ENCODE results near the gene RNF19B.

The RNF19B gene

DNA sequence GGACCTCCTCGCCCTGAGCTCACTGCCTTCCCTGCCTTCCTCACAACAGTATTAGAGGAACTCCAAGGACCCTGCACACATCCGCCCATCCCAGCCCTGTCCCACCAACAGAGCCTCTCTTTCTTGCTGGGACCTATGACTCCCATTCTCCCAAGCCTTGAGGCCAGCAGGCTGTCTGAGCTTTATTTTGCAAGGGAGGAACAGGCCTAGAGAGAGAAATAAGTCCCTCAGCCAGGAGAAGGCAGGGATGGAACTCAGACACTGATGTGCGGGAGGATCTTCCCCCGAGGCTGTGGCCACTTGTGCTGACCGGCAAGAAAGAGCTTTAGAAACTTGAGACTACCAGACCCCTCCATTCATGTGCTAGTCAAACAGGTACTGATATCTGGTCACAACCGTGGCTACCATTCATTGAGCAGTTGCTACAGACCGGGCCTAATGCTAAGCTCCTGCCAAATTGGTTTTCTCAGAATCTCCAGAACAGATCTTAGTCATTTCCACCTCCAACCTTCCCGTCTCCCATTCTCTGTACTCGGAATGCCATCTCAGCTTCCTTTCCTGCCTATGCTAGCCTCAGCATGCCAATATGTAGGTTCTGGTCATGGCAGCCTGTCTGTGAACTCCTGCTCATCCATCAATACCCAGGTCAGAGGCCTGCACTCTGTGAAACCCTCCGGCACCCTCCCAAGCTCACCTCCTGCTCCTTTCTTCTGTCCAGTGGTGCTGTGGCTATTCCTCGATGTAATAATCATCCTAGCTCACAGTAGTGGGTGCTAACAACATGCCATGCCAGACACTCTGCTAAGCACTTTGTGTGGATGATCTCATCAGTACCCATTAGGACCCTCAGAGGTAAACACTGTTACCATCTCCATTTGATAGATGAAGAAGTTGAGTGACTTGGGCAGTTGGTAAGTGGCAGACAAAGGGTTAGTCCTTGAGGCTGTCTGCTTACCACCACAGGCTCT lies 67.2 kb downstream of the RNF19B start:
- H2AFZ ChIP-seq (ENCODE audit: low read depth, low read length): no peak overlapping the region
- 86% methylated on average over 11 of the region's 11 CpGs for WGBS

GRCh38 chr1:32896451-32896850 lies 68.2 kb downstream of the RNF19B start:
- Histone ChIP-seq H3K9ac (ENCODE audit: low read length) (no peak overlapping the region), H3K4me1 (ENCODE audit: control insufficient read depth, insufficient read depth, low read depth, low read length) (peaks cover 22% of the 10 kb centered on the region), H3K4ac (ENCODE audit: low read depth in 1 of 2, low read length in 2 of 2) (no peak overlapping the region), H4K8ac (ENCODE audit: low read length) (no peak overlapping the region), H2AFZ (ENCODE audit: low read depth, low read length) (no peak overlapping the region), H2BK15ac (ENCODE audit: low read depth, poor library complexity, severe bottlenecking) (no peak overlapping the region), H3K36me3 (ENCODE audit: control insufficient read depth in 1 of 2, insufficient read depth in 2 of 2, low read depth in 1 of 2, low read length in 2 of 2) (peaks cover 0 to 3% of the 10 kb centered on the region in 2 experiments), H2BK12ac (ENCODE audit: low read length in 2 of 2) (no peak overlapping the region), H2BK120ac (ENCODE audit: low read depth, low read length) (no peak overlapping the region), H2AK5ac (ENCODE audit: low read length, severe bottlenecking) (no peak overlapping the region), H3K4me2 (ENCODE audit: low read length, poor library complexity, severe bottlenecking) (no peak overlapping the region), H3K79me1 (replicated peaks; ENCODE audit: low read length, poor library complexity, severe bottlenecking) (no peaks in the 10 kb centered on the region), H2BK5ac (ENCODE audit: low read depth, low read length, poor library complexity, severe bottlenecking) (no peak overlapping the region), H3K23ac (ENCODE audit: low read length in 2 of 2) (no peak overlapping the region), H3K14ac (ENCODE audit: low read length in 2 of 2) (no peak overlapping the region), H3K18ac (ENCODE audit: low read depth in 1 of 2, low read length in 2 of 2) (no peak overlapping the region), H3K27me3 (ENCODE audit: control insufficient read depth in 1 of 2, insufficient read depth in 1 of 2, low read length in 2 of 2) (peaks cover 13 to 26% of the 10 kb centered on the region in 2 experiments), H3K9me3 (ENCODE audit: control insufficient read depth, low read length) (no peaks in the 10 kb centered on the region), H4K91ac (ENCODE audit: low read length) (no peak overlapping the region), H3K4me3 (ENCODE audit: insufficient read depth in 1 of 2, low read depth in 1 of 2, low read length in 2 of 2) (no peak overlapping the region), H3K27ac (ENCODE audit: low read length, poor library complexity, severe bottlenecking) (no peak overlapping the region)
- WGBS: 81% methylated on average over 5 of the region's 5 CpGs
- no peak for DNase-seq

More for the DNA sequence above, 67.2 kb downstream of the RNF19B start:
- Histone ChIP-seq H3K4me2 (ENCODE audit: low read length, poor library complexity, severe bottlenecking) (no peak overlapping the region), H2BK12ac (ENCODE audit: low read length in 2 of 2) (no peak overlapping the region), H3K9ac (ENCODE audit: low read length) (no peak overlapping the region), H4K8ac (ENCODE audit: low read length) (no peak overlapping the region), H3K18ac (ENCODE audit: low read depth in 1 of 2, low read length in 2 of 2) (no peak overlapping the region), H3K4ac (ENCODE audit: low read depth in 1 of 2, low read length in 2 of 2) (no peak overlapping the region), H3K14ac (ENCODE audit: low read length in 2 of 2) (no peak overlapping the region), H3K27me3 (ENCODE audit: control insufficient read depth in 1 of 2, insufficient read depth in 1 of 2, low read length in 2 of 2) (peaks cover 5 to 20% of the 10 kb centered on the region in 2 experiments), H3K4me1 (ENCODE audit: control insufficient read depth, insufficient read depth, low read depth, low read length) (peaks cover 24% of the 10 kb centered on the region), H2BK15ac (ENCODE audit: low read depth, poor library complexity, severe bottlenecking) (no peak overlapping the region), H3K36me3 (ENCODE audit: control insufficient read depth in 1 of 2, insufficient read depth in 2 of 2, low read depth in 1 of 2, low read length in 2 of 2) (peaks cover 0 to 3% of the 10 kb centered on the region in 2 experiments), H3K79me1 (replicated peaks; ENCODE audit: low read length, poor library complexity, severe bottlenecking) (no peaks in the 10 kb centered on the region), H2BK5ac (ENCODE audit: low read depth, low read length, poor library complexity, severe bottlenecking) (no peak overlapping the region), H2AK5ac (ENCODE audit: low read length, severe bottlenecking) (no peak overlapping the region), H3K9me3 (ENCODE audit: control insufficient read depth, low read length) (no peaks in the 10 kb centered on the region), H4K91ac (ENCODE audit: low read length) (no peak overlapping the region), H2BK120ac (ENCODE audit: low read depth, low read length) (no peak overlapping the region), H3K27ac (ENCODE audit: low read length, poor library complexity, severe bottlenecking) (no peak overlapping the region), H3K4me3 (ENCODE audit: insufficient read depth in 1 of 2, low read depth in 1 of 2, low read length in 2 of 2) (no peak overlapping the region), H3K23ac (ENCODE audit: low read length in 2 of 2) (no peak overlapping the region)
- no peak for DNase-seq

DNA sequence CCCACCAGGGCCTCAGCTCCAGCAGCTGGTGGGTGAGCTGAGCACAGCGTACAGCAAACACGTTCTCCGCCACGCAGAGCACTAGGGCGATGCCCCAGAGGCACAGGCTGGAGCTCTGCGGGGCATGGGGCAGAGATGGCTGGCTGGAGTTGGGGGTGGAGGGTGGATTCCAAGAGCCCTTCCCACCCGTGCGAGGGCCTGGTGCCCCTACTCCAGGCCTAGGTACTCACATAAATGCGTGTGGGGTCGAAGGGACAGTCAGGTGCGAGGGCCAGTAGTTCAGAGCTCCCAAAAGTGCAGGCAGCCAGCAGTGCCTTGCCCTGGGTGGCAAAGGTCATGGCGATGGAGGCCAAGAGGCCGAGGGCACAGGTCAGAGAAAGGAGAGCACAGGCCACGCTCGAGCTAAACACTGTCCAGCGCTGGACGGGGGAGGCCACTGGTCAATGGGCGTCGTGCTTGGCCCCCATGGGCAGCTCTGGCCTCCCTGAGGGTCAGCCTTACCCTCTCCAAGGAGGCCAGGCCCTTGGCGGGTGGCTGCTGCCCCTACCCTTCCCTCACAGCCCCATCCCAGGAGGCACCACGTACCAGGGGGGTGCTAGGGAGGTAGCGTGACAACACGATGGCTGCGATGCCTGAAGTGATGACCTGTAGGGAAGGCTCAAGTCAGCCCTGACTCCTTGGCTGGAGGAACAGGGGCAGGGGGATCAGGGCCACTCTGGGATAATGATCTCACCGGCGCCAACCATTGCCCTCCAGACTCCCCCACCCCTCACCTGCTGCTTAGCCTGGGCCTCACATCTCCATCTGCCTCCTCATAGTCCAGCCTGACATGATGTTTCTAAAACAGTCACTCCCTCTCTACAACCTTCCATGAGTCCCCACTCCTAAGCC lies 69.0 kb downstream of the RNF19B start:
- Histone ChIP-seq H3K79me1 (replicated peaks; ENCODE audit: low read length, poor library complexity, severe bottlenecking) (no peaks in the 10 kb centered on the region), H3K23ac (ENCODE audit: low read length in 2 of 2) (no peak overlapping the region), H3K27ac (ENCODE audit: low read length, poor library complexity, severe bottlenecking) (no peak overlapping the region), H2BK5ac (ENCODE audit: low read depth, low read length, poor library complexity, severe bottlenecking) (no peak overlapping the region), H2AK5ac (ENCODE audit: low read length, severe bottlenecking) (no peak overlapping the region), H3K36me3 (ENCODE audit: control insufficient read depth in 1 of 2, insufficient read depth in 2 of 2, low read depth in 1 of 2, low read length in 2 of 2) (peaks cover 0 to 3% of the 10 kb centered on the region in 2 experiments), H2BK120ac (ENCODE audit: low read depth, low read length) (no peak overlapping the region), H3K4me1 (ENCODE audit: control insufficient read depth, insufficient read depth, low read depth, low read length) (peaks cover 17% of the 10 kb centered on the region), H3K9me3 (ENCODE audit: control insufficient read depth, low read length) (no peaks in the 10 kb centered on the region), H4K8ac (ENCODE audit: low read length) (no peak overlapping the region), H3K4me3 (ENCODE audit: insufficient read depth in 1 of 2, low read depth in 1 of 2, low read length in 2 of 2) (no peak overlapping the region), H3K27me3 (ENCODE audit: control insufficient read depth in 1 of 2, insufficient read depth in 1 of 2, low read length in 2 of 2) (peaks cover 22 to 32% of the 10 kb centered on the region in 2 experiments), H3K4me2 (ENCODE audit: low read length, poor library complexity, severe bottlenecking) (no peak overlapping the region), H3K18ac (ENCODE audit: low read depth in 1 of 2, low read length in 2 of 2) (no peak overlapping the region), H2BK15ac (ENCODE audit: low read depth, poor library complexity, severe bottlenecking) (no peak overlapping the region), H2BK12ac (ENCODE audit: low read length in 2 of 2) (no peak overlapping the region), H2AFZ (ENCODE audit: low read depth, low read length) (no peak overlapping the region), H3K14ac (ENCODE audit: low read length in 2 of 2) (peak overlapping the region in 1 of 2 experiments; percentile 50), H3K9ac (ENCODE audit: low read length) (no peak overlapping the region), H3K4ac (ENCODE audit: low read depth in 1 of 2, low read length in 2 of 2) (no peak overlapping the region), H4K91ac (ENCODE audit: low read length) (no peak overlapping the region)
- DNase-seq: no peak
- WGBS: 93% methylated on average over 25 of the region's 26 CpGs

DNA sequence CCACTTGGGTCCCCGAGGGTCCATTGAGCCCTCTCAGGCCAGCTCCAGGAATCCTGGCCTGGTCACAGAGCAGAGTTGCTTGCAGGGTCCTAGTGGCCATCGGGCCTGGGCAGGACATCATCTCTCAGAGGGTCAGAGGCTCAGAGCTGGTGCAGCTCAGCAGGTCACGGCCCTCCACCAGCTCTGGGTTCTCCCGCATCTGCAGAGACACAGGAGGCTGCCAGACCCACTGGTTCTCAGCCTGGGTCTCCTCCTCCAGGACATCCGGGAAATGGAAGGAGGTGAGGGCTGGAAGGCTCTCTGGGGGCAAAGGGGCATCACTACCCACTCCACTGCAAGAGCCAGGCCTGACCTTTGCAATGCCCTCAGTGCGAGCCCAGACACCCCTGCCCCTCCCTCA lies 69.9 kb downstream of the RNF19B start:
- Histone ChIP-seq H3K27me3 (ENCODE audit: control insufficient read depth in 1 of 2, insufficient read depth in 1 of 2, low read length in 2 of 2) (peaks cover 31 to 38% of the 10 kb centered on the region in 2 experiments), H3K4me1 (ENCODE audit: control insufficient read depth, insufficient read depth, low read depth, low read length) (peaks cover 13% of the 10 kb centered on the region), H2BK15ac (ENCODE audit: low read depth, poor library complexity, severe bottlenecking) (no peak overlapping the region), H3K79me1 (replicated peaks; ENCODE audit: low read length, poor library complexity, severe bottlenecking) (no peaks in the 10 kb centered on the region), H3K14ac (ENCODE audit: low read length in 2 of 2) (no peak overlapping the region), H3K36me3 (ENCODE audit: control insufficient read depth in 1 of 2, insufficient read depth in 2 of 2, low read depth in 1 of 2, low read length in 2 of 2) (peaks cover 0 to 3% of the 10 kb centered on the region in 2 experiments), H2BK12ac (ENCODE audit: low read length in 2 of 2) (no peak overlapping the region), H2AK5ac (ENCODE audit: low read length, severe bottlenecking) (no peak overlapping the region), H2BK5ac (ENCODE audit: low read depth, low read length, poor library complexity, severe bottlenecking) (no peak overlapping the region), H4K8ac (ENCODE audit: low read length) (no peak overlapping the region), H3K18ac (ENCODE audit: low read depth in 1 of 2, low read length in 2 of 2) (no peak overlapping the region), H4K91ac (ENCODE audit: low read length) (no peak overlapping the region), H3K23ac (ENCODE audit: low read length in 2 of 2) (no peak overlapping the region), H3K4me2 (ENCODE audit: low read length, poor library complexity, severe bottlenecking) (no peak overlapping the region), H3K27ac (ENCODE audit: low read length, poor library complexity, severe bottlenecking) (no peak overlapping the region), H2BK120ac (ENCODE audit: low read depth, low read length) (no peak overlapping the region), H3K9ac (ENCODE audit: low read length) (no peak overlapping the region), H3K4ac (ENCODE audit: low read depth in 1 of 2, low read length in 2 of 2) (no peak overlapping the region), H2AFZ (ENCODE audit: low read depth, low read length) (no peak overlapping the region), H3K4me3 (ENCODE audit: insufficient read depth in 1 of 2, low read depth in 1 of 2, low read length in 2 of 2) (no peak overlapping the region), H3K9me3 (ENCODE audit: control insufficient read depth, low read length) (no peaks in the 10 kb centered on the region)
- WGBS: 78% methylated on average over 6 of the region's 6 CpGs
- DNase-seq: no peak

Data from mesenchymal stem cell (in vitro differentiated cells and primary cell).